HUES64 (cell line): ENCODE data around the gene TNIP1.

Source experiments
- H3K27ac ChIP-seq: 2 replicates; pipeline ENCODE4 v1.7.0; 2013; ENCODE audit warnings: low read depth, low read length, inconsistent platforms
- H3K27me3 ChIP-seq: 2 replicates; pipeline ENCODE4 v1.6.1; 2013; ENCODE audit warnings: mild to moderate bottlenecking, low read length; ENCODE audit not compliant: insufficient read depth
- H3K36me3 ChIP-seq: 2 replicates; pipeline ENCODE4 v1.6.1; 2013; ENCODE audit warnings: mild to moderate bottlenecking, low read length; ENCODE audit not compliant: insufficient read depth
- H3K4me1 ChIP-seq: 2 replicates; pipeline ENCODE4 v1.6.1; 2013; ENCODE audit warnings: mild to moderate bottlenecking, low read length, moderate library complexity; ENCODE audit not compliant: insufficient read depth
- H3K4me3 ChIP-seq: 2 replicates; pipeline ENCODE4 v1.5.1; 2013; ENCODE audit warnings: mild to moderate bottlenecking, low read length, moderate library complexity
- H3K9ac ChIP-seq: 2 replicates; pipeline ENCODE4 v1.6.1; 2013; ENCODE audit warnings: mild to moderate bottlenecking, low read depth, low read length
- H3K9me3 ChIP-seq: 2 replicates; pipeline ENCODE4 v1.6.1; 2013; ENCODE audit warnings: low read depth, low read length; ENCODE audit not compliant: insufficient read depth
- WGBS: fragments of 150-250, 120-280 bp; methylation state at CpG from one replicate; pipeline ENCODE4 v1.1.7; 2013; ENCODE audit warnings: missing lambda C conversion rate; 5-methylcytosine and 5-hydroxymethylcytosine counted together

TNIP1 gene

DNA sequence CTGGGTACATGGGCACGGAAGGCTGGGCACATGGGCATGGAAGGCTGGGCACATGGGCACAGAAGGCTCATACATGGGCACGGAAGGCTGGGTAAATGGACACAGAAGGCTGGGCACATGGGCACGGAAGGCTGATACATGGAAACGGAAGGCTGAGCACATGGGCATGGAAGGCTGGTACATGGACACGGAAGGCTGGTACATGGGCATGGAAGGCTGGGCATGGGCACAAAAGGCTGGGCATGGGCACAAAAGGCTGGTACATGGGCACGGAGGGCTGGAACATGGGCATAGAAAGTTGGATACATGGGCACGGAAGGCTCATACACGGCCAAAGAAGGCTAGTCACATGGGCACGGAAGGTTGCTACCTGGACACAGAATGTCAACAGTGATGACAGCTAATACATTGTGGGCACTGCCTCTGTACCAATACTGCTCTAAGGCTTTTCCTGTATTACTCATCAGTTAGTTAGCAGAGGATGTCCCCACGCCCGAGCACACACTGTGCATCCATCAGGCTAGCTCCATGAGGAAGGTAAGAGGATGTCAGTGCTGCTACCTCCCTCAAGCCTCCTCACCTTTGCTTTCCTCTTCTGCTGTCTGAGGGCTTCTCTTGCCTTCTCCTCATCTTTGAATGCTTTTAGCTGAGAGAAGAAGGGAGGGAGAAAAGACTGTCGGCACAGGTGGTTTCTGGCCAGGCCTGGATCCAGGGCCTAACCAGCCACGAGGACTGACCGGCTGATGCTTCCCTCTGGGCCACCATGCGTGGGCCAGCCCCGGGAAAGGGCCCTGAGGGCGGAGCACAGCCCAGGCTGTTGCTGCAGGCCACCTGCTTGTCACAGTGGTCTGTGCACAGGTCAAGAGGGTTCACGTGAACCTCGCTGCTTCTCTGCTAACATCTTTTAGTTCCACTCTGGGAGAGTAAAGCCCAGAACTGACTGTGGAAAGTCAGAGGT lies 46.1 kb downstream of the TNIP1 start:
- Histone ChIP-seq H3K27ac (no peak overlapping the region), H3K4me1 (no peaks in the 10 kb centered on the region), H3K9me3 (no peaks in the 10 kb centered on the region), H3K4me3 (no peak overlapping the region), H3K27me3 (no peaks in the 10 kb centered on the region), H3K36me3 (peaks cover 77% of the 10 kb centered on the region), H3K9ac (no peak overlapping the region)
- WGBS: 94% methylated on average over 19 of the region's 19 CpGs

DNA sequence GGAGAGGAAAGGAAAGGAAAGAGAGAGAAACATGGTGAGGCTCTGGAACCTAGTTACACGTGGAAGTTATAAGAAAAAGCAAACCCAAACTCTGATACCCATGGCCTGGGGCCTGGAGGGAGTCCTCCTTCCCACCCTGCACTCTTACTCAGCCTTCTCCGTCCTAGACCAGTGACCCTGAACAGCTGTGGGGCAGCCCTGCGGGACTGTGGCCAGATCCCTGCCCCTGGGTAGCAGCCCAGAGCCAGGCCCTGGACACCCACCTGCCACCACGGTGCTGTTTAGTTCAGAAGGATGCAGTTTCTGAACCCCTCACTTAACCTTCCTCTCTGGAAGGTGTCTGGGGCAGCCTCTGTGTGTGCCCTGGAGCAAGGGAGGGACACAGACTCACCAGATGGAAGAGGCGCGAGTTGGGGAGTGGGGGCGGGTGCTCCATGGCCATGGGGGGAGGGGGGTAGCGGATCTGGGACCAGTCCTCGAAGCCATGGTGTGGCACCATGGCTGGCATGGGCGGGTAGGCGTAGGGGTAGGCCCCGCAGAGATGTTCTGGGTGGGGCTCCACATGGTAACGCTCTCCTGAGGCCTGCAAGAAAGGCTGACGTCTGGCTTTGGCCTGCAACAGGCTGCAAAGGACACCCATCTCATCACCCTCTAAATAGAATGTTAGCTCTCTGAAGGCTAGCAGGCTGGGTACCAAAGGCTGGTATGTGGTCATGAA lies 47.5 kb downstream of the TNIP1 start:
- Histone ChIP-seq H3K9ac (no peak overlapping the region), H3K9me3 (no peaks in the 10 kb centered on the region), H3K36me3 (peaks cover 71% of the 10 kb centered on the region), H3K27ac (no peak overlapping the region), H3K4me3 (no peak overlapping the region), H3K4me1 (no peaks in the 10 kb centered on the region), H3K27me3 (no peaks in the 10 kb centered on the region)
- WGBS: 92% methylated on average over 14 of the region's 14 CpGs

DNA sequence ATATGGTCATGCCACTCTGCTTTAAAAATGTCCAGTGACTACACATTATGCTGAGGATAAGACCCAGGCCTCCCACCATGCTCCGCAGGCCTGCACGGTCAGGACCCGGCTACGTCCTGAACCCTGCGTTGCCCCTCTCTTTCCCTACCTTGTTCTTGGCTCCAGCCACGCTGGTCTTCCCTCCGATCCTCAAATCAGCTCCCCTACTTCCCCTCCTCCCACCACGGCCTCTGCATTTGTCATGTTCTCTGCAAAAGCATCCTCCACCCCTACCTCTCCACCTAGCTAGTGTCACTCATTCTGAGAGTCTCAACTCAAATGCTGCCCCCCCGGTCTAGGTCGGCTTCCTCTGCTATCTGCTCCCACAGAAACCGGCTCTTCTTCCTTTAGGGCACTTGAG lies 49.3 kb downstream of the TNIP1 start:
- no peaks in the 10 kb centered on the region for H3K27me3 ChIP-seq
- WGBS: 94% methylated on average over 11 of the region's 11 CpGs
- no peaks in the 10 kb centered on the region for H3K4me1 ChIP-seq
- peaks cover 66% of the 10 kb centered on the region for H3K36me3 ChIP-seq
- no peak overlapping the region for H3K27ac ChIP-seq
- no peak overlapping the region for H3K9ac ChIP-seq
- H3K4me3 ChIP-seq: no peak overlapping the region
- H3K9me3 ChIP-seq: no peaks in the 10 kb centered on the region

DNA sequence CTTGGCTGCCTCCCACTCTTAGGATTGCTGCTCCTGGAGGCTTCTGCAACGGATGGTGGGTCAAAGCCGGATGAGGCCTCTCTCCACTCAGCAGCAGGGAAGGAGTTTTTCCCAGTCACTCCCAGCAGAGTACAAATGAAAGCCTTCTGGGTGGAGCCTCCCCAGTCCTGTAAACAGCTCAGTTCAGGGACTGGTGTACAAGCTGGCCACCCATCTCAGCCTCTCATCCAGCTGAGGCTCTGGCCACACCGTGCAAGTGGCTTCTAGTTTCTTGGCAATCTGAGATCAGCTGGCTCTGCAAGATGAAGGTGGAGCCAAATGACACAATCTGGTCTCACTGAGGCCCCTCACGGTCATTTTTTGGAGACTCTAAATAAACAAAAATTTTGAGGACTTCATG lies 50.5 kb downstream of the TNIP1 start:
- H3K9ac ChIP-seq: no peak overlapping the region
- H3K4me3 ChIP-seq: no peak overlapping the region
- WGBS: 96% methylated on average over 4 of the region's 4 CpGs
- H3K27ac ChIP-seq: no peak overlapping the region
- no peaks in the 10 kb centered on the region for H3K9me3 ChIP-seq
- H3K27me3 ChIP-seq: no peaks in the 10 kb centered on the region
- H3K4me1 ChIP-seq: no peaks in the 10 kb centered on the region
- peaks cover 55% of the 10 kb centered on the region for H3K36me3 ChIP-seq

DNA sequence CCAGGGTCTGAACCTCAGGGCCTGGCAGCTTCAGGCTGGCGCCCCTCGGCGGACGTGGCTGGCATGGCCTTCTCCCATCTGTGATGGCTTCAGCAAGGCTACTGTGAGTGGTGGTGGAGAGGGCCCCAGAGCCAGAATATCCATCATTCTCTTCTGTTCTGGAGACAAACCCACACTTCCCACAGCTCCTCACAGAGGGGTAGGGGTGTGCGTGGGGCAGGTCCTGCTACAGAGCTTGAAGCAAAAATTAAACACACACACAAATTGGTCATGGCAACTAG lies 50.8 kb downstream of the TNIP1 start:
- Histone ChIP-seq H3K27ac (no peak overlapping the region), H3K9ac (no peak overlapping the region), H3K36me3 (peaks cover 51% of the 10 kb centered on the region), H3K27me3 (no peaks in the 10 kb centered on the region), H3K9me3 (no peaks in the 10 kb centered on the region), H3K4me3 (no peak overlapping the region), H3K4me1 (no peaks in the 10 kb centered on the region)
- 94% methylated on average over 5 of the region's 5 CpGs for WGBS

DNA sequence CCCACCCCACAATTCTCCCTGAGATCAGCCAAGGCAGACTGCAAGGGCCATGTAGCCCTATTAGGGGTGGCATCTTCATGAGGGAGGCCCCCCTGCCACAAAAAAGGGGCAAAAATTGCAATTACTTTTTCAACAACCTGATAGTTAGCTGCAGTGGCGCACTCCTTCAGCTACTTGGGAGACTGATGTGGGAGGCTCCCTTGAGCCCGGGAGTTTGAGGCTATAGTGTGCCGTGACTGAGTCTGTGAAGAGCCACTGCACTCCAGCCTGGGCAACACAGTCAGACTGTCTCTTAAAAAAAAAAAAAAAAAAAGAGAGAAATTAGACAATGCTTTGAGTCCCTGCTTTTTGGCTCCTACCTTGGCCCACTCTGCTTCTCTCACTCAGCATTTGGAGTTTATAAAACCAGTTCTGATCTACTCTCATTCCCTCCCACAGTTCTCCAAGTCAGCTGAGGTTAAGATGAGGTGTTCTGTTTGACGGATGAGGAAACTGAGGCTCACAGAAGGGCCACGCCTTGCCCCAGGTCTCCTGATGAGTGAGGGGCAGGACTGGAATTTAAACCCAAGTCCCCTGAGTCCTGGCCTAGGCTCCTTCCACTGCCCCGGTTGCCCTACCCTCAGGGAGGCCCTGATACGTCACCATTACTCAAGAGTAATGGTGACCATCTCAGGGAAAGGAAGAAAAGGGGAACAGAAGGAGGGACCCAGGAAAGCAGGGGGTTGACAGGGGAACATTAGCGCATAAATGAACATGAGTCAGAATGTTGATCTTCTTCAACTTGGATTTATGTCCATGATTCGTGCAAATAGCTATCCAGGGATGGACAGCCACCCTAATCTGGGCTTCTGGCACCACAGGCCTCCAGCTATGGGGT lies 51.4 kb downstream of the TNIP1 start:
- H3K9ac ChIP-seq: no peak overlapping the region
- H3K36me3 ChIP-seq: peaks cover 45% of the 10 kb centered on the region
- whole genome bisulfite sequencing: 94% methylated on average over 9 of the region's 9 CpGs

DNA sequence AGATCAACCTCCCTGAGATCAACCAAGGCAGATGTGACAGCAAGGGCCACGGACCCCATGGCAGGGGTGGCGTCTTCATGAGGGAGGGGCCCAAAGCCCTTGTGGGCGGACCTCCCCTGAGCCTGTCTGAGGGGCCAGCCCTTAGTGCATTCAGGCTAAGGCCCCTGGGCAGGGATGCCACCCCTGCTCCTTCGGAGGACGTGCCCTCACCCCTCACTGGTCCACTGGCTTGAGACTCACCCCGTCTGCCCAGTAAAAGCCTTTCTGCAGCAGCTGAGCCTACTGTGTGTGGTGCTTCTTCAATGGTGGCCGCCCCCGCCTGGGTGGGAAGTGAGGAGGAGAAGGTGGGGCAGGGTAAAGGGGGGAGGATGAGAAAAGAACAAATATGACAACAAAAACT lies 52.1 kb downstream of the TNIP1 start:
- Histone ChIP-seq H3K4me1 (no peaks in the 10 kb centered on the region), H3K27me3 (no peaks in the 10 kb centered on the region), H3K27ac (no peak overlapping the region), H3K4me3 (no peak overlapping the region), H3K36me3 (peaks cover 38% of the 10 kb centered on the region), H3K9ac (no peak overlapping the region), H3K9me3 (no peaks in the 10 kb centered on the region)
- 95% methylated on average over 8 of the region's 8 CpGs for WGBS

More for the DNA sequence above, 51.4 kb downstream of the TNIP1 start:
- Histone ChIP-seq H3K4me1 (no peaks in the 10 kb centered on the region), H3K4me3 (no peak overlapping the region), H3K27me3 (no peaks in the 10 kb centered on the region), H3K9me3 (no peaks in the 10 kb centered on the region), H3K27ac (no peak overlapping the region)

DNA sequence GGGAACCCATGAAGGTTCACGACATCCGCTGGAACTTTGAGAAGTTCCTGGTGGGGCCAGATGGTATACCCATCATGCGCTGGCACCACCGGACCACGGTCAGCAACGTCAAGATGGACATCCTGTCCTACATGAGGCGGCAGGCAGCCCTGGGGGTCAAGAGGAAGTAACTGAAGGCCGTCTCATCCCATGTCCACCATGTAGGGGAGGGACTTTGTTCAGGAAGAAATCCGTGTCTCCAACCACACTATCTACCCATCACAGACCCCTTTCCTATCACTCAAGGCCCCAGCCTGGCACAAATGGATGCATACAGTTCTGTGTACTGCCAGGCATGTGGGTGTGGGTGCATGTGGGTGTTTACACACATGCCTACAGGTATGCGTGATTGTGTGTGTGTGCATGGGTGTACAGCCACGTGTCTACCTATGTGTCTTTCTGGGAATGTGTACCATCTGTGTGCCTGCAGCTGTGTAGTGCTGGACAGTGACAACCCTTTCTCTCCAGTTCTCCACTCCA lies 52.8 kb downstream of the TNIP1 start:
- H3K4me1 ChIP-seq: no peaks in the 10 kb centered on the region
- no peak overlapping the region for H3K4me3 ChIP-seq
- no peak overlapping the region for H3K27ac ChIP-seq
- H3K9me3 ChIP-seq: no peaks in the 10 kb centered on the region
- WGBS: 87% methylated on average over 9 of the region's 11 CpGs
- no peaks in the 10 kb centered on the region for H3K27me3 ChIP-seq
- H3K36me3 ChIP-seq: peaks cover 36% of the 10 kb centered on the region
- H3K9ac ChIP-seq: no peak overlapping the region

DNA sequence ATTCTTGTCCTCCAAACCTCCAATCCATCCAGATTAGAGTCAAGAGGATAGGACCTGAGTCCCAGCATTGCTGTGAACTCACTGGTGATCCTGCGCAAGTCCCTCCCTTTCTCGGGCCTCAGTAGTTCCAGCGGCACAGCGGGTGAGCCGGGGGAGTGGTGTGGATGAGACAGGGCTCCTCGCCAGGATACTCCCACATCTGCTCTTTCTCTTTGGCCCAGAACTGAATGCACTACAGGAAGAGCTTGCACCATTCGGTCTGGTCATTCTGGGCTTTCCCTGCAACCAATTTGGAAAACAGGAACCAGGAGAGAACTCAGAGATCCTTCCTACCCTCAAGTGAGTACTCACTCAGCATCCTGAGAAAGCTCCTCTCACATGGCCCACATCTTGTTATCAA lies 54.2 kb downstream of the TNIP1 start:
- peaks cover 1% of the 10 kb centered on the region for H3K27me3 ChIP-seq
- no peaks in the 10 kb centered on the region for H3K9me3 ChIP-seq
- H3K27ac ChIP-seq: no peak overlapping the region
- no peaks in the 10 kb centered on the region for H3K4me1 ChIP-seq
- H3K9ac ChIP-seq: no peak overlapping the region
- WGBS: 94% methylated on average over 7 of the region's 7 CpGs
- H3K4me3 ChIP-seq: no peak overlapping the region
- H3K36me3 ChIP-seq: peaks cover 27% of the 10 kb centered on the region; the same call in 1 of the 2 replicates

DNA sequence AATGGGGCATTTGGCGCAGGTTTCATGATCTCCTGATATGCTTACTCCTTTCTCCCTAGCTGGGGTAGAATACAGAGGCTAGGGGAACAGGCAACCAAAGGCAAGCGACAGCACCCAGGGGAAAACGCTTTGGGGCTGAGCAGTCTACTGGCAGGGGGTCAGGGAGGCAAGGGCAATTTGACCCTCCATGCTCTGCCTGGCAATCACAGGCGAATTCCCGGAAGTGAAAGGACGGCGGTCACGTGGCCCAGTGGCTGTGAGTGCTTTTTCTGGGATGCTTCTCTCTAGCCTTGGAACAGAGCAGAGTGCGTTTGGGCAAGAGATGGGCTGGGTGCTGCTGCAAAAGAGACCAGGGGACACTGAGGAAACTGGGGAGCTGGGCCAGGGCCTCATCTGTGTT lies 54.7 kb downstream of the TNIP1 start:
- no peak overlapping the region for H3K4me3 ChIP-seq
- H3K27me3 ChIP-seq: peaks cover 7% of the 10 kb centered on the region
- H3K36me3 ChIP-seq: peaks cover 25% of the 10 kb centered on the region; the same call in 1 of the 2 replicates
- H3K9me3 ChIP-seq: no peaks in the 10 kb centered on the region
- 92% methylated on average over 9 of the region's 9 CpGs for WGBS
- H3K4me1 ChIP-seq: no peaks in the 10 kb centered on the region
- no peak overlapping the region for H3K27ac ChIP-seq
- H3K9ac ChIP-seq: no peak overlapping the region

DNA sequence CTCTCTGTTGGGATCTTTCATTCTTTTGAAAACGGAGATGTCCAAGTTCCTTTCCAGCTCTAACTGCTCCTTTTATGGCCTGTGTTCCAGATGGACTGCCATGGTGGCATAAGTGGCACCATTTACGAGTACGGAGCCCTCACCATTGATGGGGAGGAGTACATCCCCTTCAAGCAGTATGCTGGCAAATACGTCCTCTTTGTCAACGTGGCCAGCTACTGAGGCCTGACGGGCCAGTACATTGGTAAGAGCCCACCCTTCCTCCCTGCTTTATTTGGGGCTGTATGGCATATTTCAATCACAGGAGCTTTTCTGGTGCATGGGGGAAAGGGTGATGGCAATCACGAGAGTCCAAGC lies 55.6 kb downstream of the TNIP1 start:
- no peaks in the 10 kb centered on the region for H3K9me3 ChIP-seq
- no peaks in the 10 kb centered on the region for H3K4me1 ChIP-seq
- no peak overlapping the region for H3K27ac ChIP-seq
- WGBS: 92% methylated on average over 7 of the region's 7 CpGs
- H3K36me3 ChIP-seq: peaks cover 18% of the 10 kb centered on the region; the same call in 1 of the 2 replicates
- peaks cover 11% of the 10 kb centered on the region for H3K27me3 ChIP-seq
- no peak overlapping the region for H3K4me3 ChIP-seq
- no peak overlapping the region for H3K9ac ChIP-seq
